ENCODE measurements around the gene GRIP2. TPM values are rescaled to one million over a fixed set of nuclear protein-coding genes. Genes with fewer than 3 reads are reported as not detected.
A peak's percentile ranks its signal among the peaks of the same experiment; 100 is the strongest.

The GRIP2 gene
- total RNA-seq, 1 donor: not detected

- no peak for DNase-seq (ENCODE audit: low read depth in 2 of 3, low spot score in 2 of 3)
Measured at GRCh38 chr3:14472471-14473351, 67.4 kb downstream of the GRIP2 start.

GRCh38 chr3:14471690-14472089 lies 68.5 kb downstream of the GRIP2 start:
- DNase-seq (ENCODE audit: low read depth in 2 of 3, low spot score in 2 of 3): no peak

GRCh38 chr3:14471016-14471415 lies 69.1 kb downstream of the GRIP2 start:
- no peak for DNase-seq (ENCODE audit: low read depth in 2 of 3, low spot score in 2 of 3)

- no peak for DNase-seq (ENCODE audit: low read depth in 2 of 3, low spot score in 2 of 3)
Measured at GRCh38 chr3:14470461-14470860, 69.7 kb downstream of the GRIP2 start.

- DNase-seq (ENCODE audit: low read depth in 2 of 3, low spot score in 2 of 3): no peak
Measured at GRCh38 chr3:14468621-14468981, 71.5 kb downstream of the GRIP2 start.

- DNase-seq (ENCODE audit: low read depth in 2 of 3, low spot score in 2 of 3): peak; percentile 36 to 52 (median 37)
Measured at GRCh38 chr3:14467814-14468620, 72.1 kb downstream of the GRIP2 start.

GRCh38 chr3:14466179-14466903 lies 73.8 kb downstream of the GRIP2 start:
- DNase-seq (ENCODE audit: low read depth in 2 of 3, low spot score in 2 of 3): no peak

- no peak for DNase-seq (ENCODE audit: low read depth in 2 of 3, low spot score in 2 of 3)
Measured at GRCh38 chr3:14465425-14465824, 74.7 kb downstream of the GRIP2 start.

GRCh38 chr3:14464521-14464920 lies 75.6 kb downstream of the GRIP2 start:
- DNase-seq (ENCODE audit: low read depth in 2 of 3, low spot score in 2 of 3): no peak

GRCh38 chr3:14464141-14464465 lies 76.0 kb downstream of the GRIP2 start:
- DNase-seq (ENCODE audit: low read depth in 2 of 3, low spot score in 2 of 3): no peak

- no peak for DNase-seq (ENCODE audit: low read depth in 2 of 3, low spot score in 2 of 3)
Measured at GRCh38 chr3:14463330-14464140, 76.6 kb downstream of the GRIP2 start.

GRCh38 chr3:14462738-14463137 lies 77.4 kb downstream of the GRIP2 start:
- DNase-seq (ENCODE audit: low read depth in 2 of 3, low spot score in 2 of 3): no peak

GRCh38 chr3:14461748-14462324 lies 78.3 kb downstream of the GRIP2 start:
- DNase-seq (ENCODE audit: low read depth in 2 of 3, low spot score in 2 of 3): peak in 2 of 3 donors; percentile 60 to 61

- DNase-seq (ENCODE audit: low read depth in 2 of 3, low spot score in 2 of 3): no peak
Measured at GRCh38 chr3:14461006-14461747, 79.0 kb downstream of the GRIP2 start.

- no peak for DNase-seq (ENCODE audit: low read depth in 2 of 3, low spot score in 2 of 3)
Measured at GRCh38 chr3:14460342-14461005, 79.7 kb downstream of the GRIP2 start.

GRCh38 chr3:14459787-14460186 lies 80.4 kb downstream of the GRIP2 start:
- DNase-seq (ENCODE audit: low read depth in 2 of 3, low spot score in 2 of 3): no peak

GRCh38 chr3:14459384-14459783 lies 80.8 kb downstream of the GRIP2 start:
- no peak for DNase-seq (ENCODE audit: low read depth in 2 of 3, low spot score in 2 of 3)

GRCh38 chr3:14458434-14459275 lies 81.5 kb downstream of the GRIP2 start:
- DNase-seq (ENCODE audit: low read depth in 2 of 3, low spot score in 2 of 3): no peak
